K562 (cell line): ENCODE results near the gene SP6. TPM values are rescaled to one million over a fixed set of nuclear protein-coding genes. Genes with fewer than 3 reads are reported as not detected.

Experiments used
- ATAC-seq: fragments of 200-7000 bp; cut with Tn5 transposase; 3 replicates; pipeline ENCODE4 v1.9.1; 2020; ENCODE audit warnings: moderate library complexity
- BruUV-seq: library from RNA; stranded (reverse); fragments of 400-500 nt; replicated peaks from 2 replicates; lab custom pipeline; 2021; lab: Mats Ljungman, UMichigan
- CTCF ChIA-PET: fragments of 300-600 bp; formaldehyde crosslinking; extraction: SDS; loops from one replicate; lab custom pipeline; 2021; ENCODE audit warnings: low intra/inter-chr PET ratio; lab: Yijun Ruan, JAX
- POLR2A ChIA-PET: fragments of 300-600, 350-650 bp; sonication (Branson Sonifier 250); formaldehyde crosslinking; extraction: SDS; loops from one replicate; lab custom pipeline; 2021; ENCODE audit warnings: antibody characterized with exemption, inconsistent platforms; lab: Yijun Ruan, JAX
- DNase-seq, 4 experiments: peaks; one replicate each; pipeline versions ENCODE4 v3.0.0 to v3.0.0-alpha.2; 2011 to 2018; ENCODE audit warnings: low spot score in 3 of 4, mixed read lengths in 3 of 4; ENCODE audit errors: extremely low read depth in 1 of 4
- FAIRE-seq: peaks from 2 replicates; lab custom pipeline; 2011; peaks lifted over from hg19 to GRCh38; lab: Jason Lieb, UNC
- H2AFZ ChIP-seq: 2 replicates; pipeline ENCODE4 v1.6.0; 2011; ENCODE audit warnings: low read depth, low read length, control low read depth, inconsistent platforms
- H3K27ac ChIP-seq: fragments of 200-600 bp; 3 replicates; pipeline ENCODE4 v1.8.0; 2011; ENCODE audit warnings: low read depth, mild to moderate bottlenecking, control low read depth, inconsistent platforms, low read length, moderate library complexity, mixed read lengths; ENCODE audit errors: extremely low read depth
- H3K27me3 ChIP-seq, 2 experiments: fragments of 300-600 bp in 1 of 2; 2 replicates in 1 of 2; 3 replicates in 1 of 2; pipeline versions ENCODE4 v1.6.0 to v1.8.0; 2011; ENCODE audit warnings: inconsistent platforms in 2 of 2, low read length in 2 of 2, mild to moderate bottlenecking in 1 of 2, mixed read lengths in 1 of 2, moderate library complexity in 1 of 2; ENCODE audit not compliant: control insufficient read depth in 2 of 2, insufficient read depth in 2 of 2
- H3K36me3 ChIP-seq: fragments of 300-600 bp; 3 replicates; pipeline ENCODE4 v1.8.0; 2011; ENCODE audit warnings: mild to moderate bottlenecking, low read length, inconsistent platforms; ENCODE audit not compliant: control insufficient read depth, insufficient read depth
- H3K4me1 ChIP-seq, 2 experiments: fragments of 200-600 bp in 1 of 2; replicated peaks in 1 of 2; 2 replicates in 1 of 2; 3 replicates in 1 of 2; pipeline versions ENCODE4 v1.5.1 to v1.8.0; 2011; ENCODE audit warnings: inconsistent platforms in 2 of 2, low read length in 2 of 2, mild to moderate bottlenecking in 1 of 2, mixed read lengths in 1 of 2, moderate library complexity in 1 of 2; ENCODE audit not compliant: control insufficient read depth in 2 of 2, insufficient read depth in 2 of 2
- H3K4me2 ChIP-seq: 2 replicates; pipeline ENCODE4 v1.6.1; 2011; ENCODE audit warnings: low read length, control low read depth, inconsistent platforms, mixed read lengths; ENCODE audit not compliant: insufficient read depth
- H3K4me3 ChIP-seq: fragments of 200-600 bp; sonication (generic), shearing (Covaris generic); 2 replicates; pipeline ENCODE4 v1.5.1; 2016; ENCODE audit warnings: control low read depth, inconsistent platforms
- H3K79me2 ChIP-seq: fragments of 200-600 bp; 3 replicates; pipeline ENCODE4 v1.8.0; 2011; ENCODE audit warnings: low read length, inconsistent platforms; ENCODE audit not compliant: control insufficient read depth, insufficient read depth
- H3K9ac ChIP-seq, 2 experiments: 2 replicates each; pipeline versions ENCODE4 v1.6.0 to v1.6.1; 2011; ENCODE audit warnings: low read depth in 2 of 2, low read length in 2 of 2, control low read depth in 1 of 2, inconsistent platforms in 1 of 2, mild to moderate bottlenecking in 1 of 2, mixed read lengths in 1 of 2; ENCODE audit not compliant: insufficient read depth in 1 of 2
- H3K9me1 ChIP-seq: one replicate; pipeline ENCODE4 v1.6.0; 2011; ENCODE audit warnings: inconsistent platforms, mild to moderate bottlenecking, low read length, moderate library complexity; ENCODE audit not compliant: control insufficient read depth, insufficient read depth
- H3K9me3 ChIP-seq: replicated peaks from 2 replicates; pipeline ENCODE4 v1.5.1; 2011; ENCODE audit warnings: low read depth, low read length, inconsistent platforms; ENCODE audit not compliant: control insufficient read depth, insufficient read depth
- H4K20me1 ChIP-seq: replicated peaks from 2 replicates; pipeline ENCODE4 v1.6.1; 2011; ENCODE audit warnings: low read length, inconsistent platforms, mixed read lengths; ENCODE audit not compliant: control insufficient read depth, insufficient read depth
- BRF2 ChIP-seq: IDR thresholded peaks from 3 replicates; pipeline ENCODE4 v1.6.1; 2011; ENCODE audit warnings: borderline replicate concordance, mild to moderate bottlenecking; ENCODE audit not compliant: insufficient read length, insufficient read depth
- DPF2 ChIP-seq: fragments of 450-650 bp; IDR thresholded peaks from 2 replicates; pipeline ENCODE4 v1.6.1; 2016
- HDAC1 ChIP-seq, 2 experiments: fragments of 450-650 bp; IDR thresholded peaks; 2 replicates each; pipeline ENCODE4 v1.6.1; 2016 to 2017; ENCODE audit warnings: inconsistent platforms in 1 of 2, mild to moderate bottlenecking in 1 of 2, moderate library complexity in 1 of 2
- HES1 ChIP-seq: fragments of 450-650 bp; IDR thresholded peaks from 2 replicates; pipeline ENCODE4 v1.6.1; 2016; ENCODE audit warnings: low read depth, mild to moderate bottlenecking, moderate library complexity
- KDM1A ChIP-seq, 2 experiments: fragments of 450-650 bp; IDR thresholded peaks; 2 replicates each; pipeline ENCODE4 v1.6.1; 2016; ENCODE audit warnings: mild to moderate bottlenecking in 2 of 2
- MED1 ChIP-seq: sonication (generic); formaldehyde crosslinking; IDR thresholded peaks from 2 replicates; pipeline ENCODE4 v1.8.1; 2023; ENCODE audit warnings: missing genetic modification reagents, borderline replicate concordance
- MITF ChIP-seq: IDR thresholded peaks from 2 replicates; pipeline ENCODE4 v1.6.1; 2014; ENCODE audit warnings: antibody characterized with exemption
- NCOA4 ChIP-seq: fragments of 450-650 bp; IDR thresholded peaks from 2 replicates; pipeline ENCODE4 v1.6.1; 2018; ENCODE audit warnings: mild to moderate bottlenecking; ENCODE audit not compliant: partially characterized antibody
- SRSF1 ChIP-seq: fragments of 200-400 bp; formaldehyde crosslinking; IDR thresholded peaks from 2 replicates; pipeline ENCODE4 v1.6.1; 2017; ENCODE audit warnings: mild to moderate bottlenecking, low read depth, low read length, moderate library complexity
- SRSF7 ChIP-seq: fragments of 200-400 bp; formaldehyde crosslinking; optimal IDR thresholded peaks from 2 replicates; pipeline ENCODE3; 2017; ENCODE audit warnings: mild to moderate bottlenecking, low read depth, low read length
- ZNF146 ChIP-seq: IDR thresholded peaks from one replicate; pipeline ENCODE4 v1.6.1; 2018; ENCODE audit warnings: missing compliant biosample characterization; ENCODE audit not compliant: unreplicated experiment
- ZNF444 ChIP-seq: fragments of 250-450 bp; sonication (Bioruptor Pico); IDR thresholded peaks from 2 replicates; pipeline ENCODE4 v1.4.0; 2020; ENCODE audit warnings: mild to moderate bottlenecking, moderate library complexity
- WGBS: fragments of 100-300 bp; shearing (Covaris generic); methylation state at CpG from one replicate; pipeline ENCODE4 v1.1.6; 2016; ENCODE audit warnings: low coverage, mixed read lengths; ENCODE audit not compliant: insufficient coverage; ENCODE audit errors: missing lambda C conversion rate; 5-methylcytosine and 5-hydroxymethylcytosine counted together
- in situ Hi-C: fragments of 300-500 bp; cut with MboI; formaldehyde crosslinking; loops from 4 replicates; pipeline ENCODE4 v1.15.0; 2018; ENCODE audit warnings: inconsistent platforms, mixed read lengths
- intact Hi-C: fragments of 100-400 bp; cut with micrococcal nuclease; formaldehyde crosslinking; loops from 2 replicates; pipeline ENCODE4 v1.14.2; 2022
- polyA plus RNA-seq, 8 experiments: library from polyadenylated mRNA; depleted of rRNA in 4 of 8; stranded (reverse) in 5 of 8; unstranded in 3 of 8; fragments of >200 nt; fragmentation: Nextera tagmentation in 2 of 8; fragmentation: Illumina TruSeq in 1 of 8; extraction: Ambion mirVana in 2 of 8; extraction: Trizol in 1 of 8; gene quantifications; 2 replicates each; pipeline versions ENCODE4 v1.2.1 to v1.2.3, GENCODE V29; 2011 to 2014; ENCODE audit warnings: inconsistent platforms in 1 of 8, missing spikeins in 1 of 8
- total RNA-seq, 7 experiments: library from RNA; depleted of rRNA in 6 of 7; stranded (reverse); fragments of >200 nt in 6 of 7; fragmentation: Illumina TruSeq in 2 of 7; extraction: Trizol in 2 of 7; gene quantifications; 2 replicates each; pipeline versions ENCODE4 v1.2.1 to v1.2.3, GENCODE V29; 2011 to 2021; ENCODE audit warnings: low replicate concordance in 1 of 7

Gene SP6
- total and polyA plus RNA-seq, 9 of the 15 experiments (the other 6 are each of a cell fraction or from before 2014, with no cell fraction given), result 0.11 to 7.9 (median 2.2) TPM

- TF ChIP-seq BRF2 (no peak), ZNF146 (CRISPR knock-in tag) (no peak), MED1 (CRISPR knock-in tag) (no peak), SRSF7 (no peak)
These were observed 20.1 kb upstream of the SP6 start (continued) for GRCh38 chr17:47871048-47871447.

GRCh38 chr17:47870056-47870455 lies 19.1 kb upstream of the SP6 start:
- in situ Hi-C loops, result no loop called here
- BruUV-seq, result no TSS peak
- peak overlapping the region; percentile 21; the same call in 1 of the 2 replicates for H3K4me2 ChIP-seq
- no peaks in the 10 kb centered on the region for H3K36me3 ChIP-seq
- intact Hi-C loops, result no loop called here
- peak overlapping the region; percentile 10 to 32; a peak in 1 of 4 replicates for H3K9ac ChIP-seq
- FAIRE-seq (peak; percentile 23), ATAC-seq (no peak), DNase-seq (peak in 2 of 4 experiments; percentile 51 to 57)
- H3K4me1 ChIP-seq, result peaks cover 56 to 68% of the 10 kb centered on the region in 2 experiments
- H3K27me3 ChIP-seq, result no peaks in the 10 kb centered on the region
- no peak overlapping the region for H3K4me3 ChIP-seq
- POLR2A ChIA-PET, result interaction anchor here (0.7 to 1.5 kb wide), 2 partner anchors 25 to 26 kb away, joined by 3 to 11 read pairs; partner anchors contain the start of gene SP2
- 0% methylated on average over 1 of the region's 1 CpG for WGBS
- no peak overlapping the region for H3K27ac ChIP-seq
- H3K9me3 ChIP-seq, result no peaks in the 10 kb centered on the region
- 0 out of 2 replicates have a peak overlapping the region, but pooled peaks have one; percentile 15 for H2AFZ ChIP-seq
- CTCF ChIA-PET, result no interaction called here
- no peaks in the 10 kb centered on the region for H3K79me2 ChIP-seq
- H4K20me1 ChIP-seq, result no peaks in the 10 kb centered on the region
- TF ChIP-seq KDM1A (IDR thresholded peaks at IDR 0.05), result 0 out of 4 replicates have a peak, but pooled peaks have one; percentile 11 to 30
- no peak for TF ChIP-seq SRSF1
- no peak for TF ChIP-seq HES1
- TF ChIP-seq MITF, result no peak
- TF ChIP-seq ZNF444 (CRISPR knock-in tag), result no peak
- TF ChIP-seq DPF2, result 0 out of 2 replicates have a peak, but pooled peaks have one; percentile 15
- no peak for TF ChIP-seq NCOA4
- TF ChIP-seq HDAC1 (IDR thresholded peaks at IDR 0.05), result 0 out of 4 replicates have a peak, but pooled peaks of 1 of the 2 experiments have one; percentile 26
- H3K9me1 ChIP-seq, result no peaks in the 10 kb centered on the region
